SK-N-SH treated with all-trans-retinoic acid at 6 μM for 48 hours (cell line): ENCODE results near the gene LUC7L2.

Experiments used
- GLIS3 ChIP-seq: fragments of 250-450 bp; sonication (Bioruptor Pico); IDR thresholded peaks from 2 replicates; pipeline ENCODE4 v1.5.0; 2020; ENCODE audit warnings: mild to moderate bottlenecking, moderate library complexity
- ZFP30 ChIP-seq: fragments of 450-650 bp; formaldehyde crosslinking; IDR thresholded peaks from 2 replicates; pipeline ENCODE4 v1.5.0; 2022; ENCODE audit warnings: mild to moderate bottlenecking, moderate library complexity
- ZNF565 ChIP-seq: fragments of 450-650 bp; formaldehyde crosslinking; conservative IDR thresholded peaks from 2 replicates; pipeline ENCODE4 v1.5.0; 2020; ENCODE audit warnings: low read depth, mild to moderate bottlenecking, moderate library complexity
- TF ChIP-seq, protein P1 (sequence below): fragments of 250-450 bp; sonication (Bioruptor Pico); IDR thresholded peaks from 2 replicates; pipeline ENCODE4 v1.5.1; 2020; ENCODE audit warnings: low read depth, mild to moderate bottlenecking, moderate library complexity

DNA sequence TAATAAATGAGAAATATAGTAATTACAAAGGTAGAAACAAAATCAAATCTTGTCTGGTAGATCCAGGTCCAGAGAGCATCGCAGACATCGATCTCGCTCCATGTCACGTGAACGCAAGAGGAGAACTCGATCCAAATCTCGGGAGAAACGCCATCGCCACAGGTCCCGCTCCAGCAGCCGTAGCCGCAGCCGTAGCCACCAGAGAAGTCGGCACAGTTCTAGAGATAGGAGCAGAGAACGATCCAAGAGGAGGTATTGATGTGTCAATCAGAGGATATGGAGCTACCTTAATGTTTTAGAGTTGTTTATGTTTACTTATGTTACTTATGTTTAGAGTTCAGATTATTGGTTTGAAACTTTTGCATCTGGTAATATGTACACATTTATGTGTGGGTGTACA lies 57.8 kb downstream of the LUC7L2 start:
- TF ChIP-seq ZFP30 (CRISPR knock-in tag) (no peak), ZNF565 (CRISPR knock-in tag) (no peak), GLIS3 (CRISPR knock-in tag) (no peak)
- TF ChIP-seq, protein P1, sequence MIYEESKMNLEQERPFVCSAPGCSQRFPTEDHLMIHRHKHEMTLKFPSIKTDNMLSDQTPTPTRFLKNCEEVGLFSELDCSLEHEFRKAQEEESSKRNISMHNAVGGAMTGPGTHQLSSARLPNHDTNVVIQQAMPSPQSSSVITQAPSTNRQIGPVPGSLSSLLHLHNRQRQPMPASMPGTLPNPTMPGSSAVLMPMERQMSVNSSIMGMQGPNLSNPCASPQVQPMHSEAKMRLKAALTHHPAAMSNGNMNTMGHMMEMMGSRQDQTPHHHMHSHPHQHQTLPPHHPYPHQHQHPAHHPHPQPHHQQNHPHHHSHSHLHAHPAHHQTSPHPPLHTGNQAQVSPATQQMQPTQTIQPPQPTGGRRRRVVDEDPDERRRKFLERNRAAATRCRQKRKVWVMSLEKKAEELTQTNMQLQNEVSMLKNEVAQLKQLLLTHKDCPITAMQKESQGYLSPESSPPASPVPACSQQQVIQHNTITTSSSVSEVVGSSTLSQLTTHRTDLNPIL (CRISPR knock-in tag), result no peak
